Measurements from ENCODE around the gene RAC3.

RAC3 gene

DNA sequence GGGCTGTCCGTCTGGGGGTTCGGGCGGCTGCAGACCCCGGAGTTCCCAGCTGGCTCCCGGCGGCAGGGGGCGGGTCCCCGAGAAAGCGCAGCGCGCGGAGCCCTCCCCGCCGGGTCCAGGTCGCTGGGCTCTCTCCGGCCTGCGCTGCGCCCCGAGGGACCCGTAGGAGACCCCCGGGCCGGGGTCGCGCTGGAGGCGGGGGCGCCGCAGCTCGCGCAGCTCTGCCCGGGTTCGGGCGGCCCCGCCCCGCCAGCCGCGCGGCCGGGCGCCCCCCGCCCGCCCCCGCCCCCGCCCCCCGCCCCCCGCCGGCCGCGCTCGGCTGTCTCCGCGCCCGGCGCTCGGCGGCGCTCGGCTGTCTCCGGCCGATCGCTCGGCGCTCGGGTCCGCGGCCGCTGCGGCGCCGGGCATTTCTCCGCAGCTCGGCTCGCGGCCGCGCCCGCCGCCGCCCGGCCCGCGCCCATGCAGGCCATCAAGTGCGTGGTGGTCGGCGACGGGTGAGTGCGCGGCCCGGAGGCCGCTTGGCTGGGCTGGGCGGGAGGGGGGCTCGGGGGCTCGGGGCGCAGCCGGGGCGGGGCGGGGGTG, at the start of gene RAC3:
Gene RAC3 (plus strand): TSS at position 376 of the 582 bp plus-strand sequence. CDS start 84 bp downstream, at position 460.
- DNase-seq, result peak; percentile 59

DNA sequence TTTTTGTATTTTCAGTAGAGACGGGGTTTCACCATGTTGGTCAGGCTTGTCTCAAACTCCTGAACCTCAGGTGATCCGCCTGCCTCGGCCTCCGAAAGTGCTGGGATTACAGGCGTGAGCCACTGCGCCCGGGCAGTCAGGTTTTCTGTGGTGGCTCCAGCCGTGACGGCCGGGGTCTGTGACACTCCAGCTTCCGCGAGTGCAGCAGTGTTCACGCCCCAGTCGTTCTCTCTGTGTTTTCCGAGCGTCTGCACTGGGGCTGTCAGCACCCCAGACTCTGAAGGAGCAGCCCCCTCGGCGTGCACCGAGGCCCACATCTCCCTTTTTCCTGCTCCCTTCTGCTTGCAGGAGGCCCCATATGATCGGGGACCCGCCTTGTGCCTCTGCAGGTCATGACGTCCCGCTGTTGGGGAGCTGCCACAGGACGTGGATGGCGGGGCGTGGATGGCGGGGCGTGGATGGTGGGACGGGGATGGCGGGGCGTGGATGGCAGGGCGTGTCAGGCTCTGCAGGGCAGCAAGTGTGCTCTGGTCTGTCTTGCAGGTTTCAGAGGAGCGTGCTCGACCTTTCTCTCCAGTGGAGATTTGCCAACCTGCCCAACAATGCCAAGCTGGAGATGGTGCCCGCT, 48.4 kb upstream of the RAC3 start:
- DNase-seq, result no peak

DNA sequence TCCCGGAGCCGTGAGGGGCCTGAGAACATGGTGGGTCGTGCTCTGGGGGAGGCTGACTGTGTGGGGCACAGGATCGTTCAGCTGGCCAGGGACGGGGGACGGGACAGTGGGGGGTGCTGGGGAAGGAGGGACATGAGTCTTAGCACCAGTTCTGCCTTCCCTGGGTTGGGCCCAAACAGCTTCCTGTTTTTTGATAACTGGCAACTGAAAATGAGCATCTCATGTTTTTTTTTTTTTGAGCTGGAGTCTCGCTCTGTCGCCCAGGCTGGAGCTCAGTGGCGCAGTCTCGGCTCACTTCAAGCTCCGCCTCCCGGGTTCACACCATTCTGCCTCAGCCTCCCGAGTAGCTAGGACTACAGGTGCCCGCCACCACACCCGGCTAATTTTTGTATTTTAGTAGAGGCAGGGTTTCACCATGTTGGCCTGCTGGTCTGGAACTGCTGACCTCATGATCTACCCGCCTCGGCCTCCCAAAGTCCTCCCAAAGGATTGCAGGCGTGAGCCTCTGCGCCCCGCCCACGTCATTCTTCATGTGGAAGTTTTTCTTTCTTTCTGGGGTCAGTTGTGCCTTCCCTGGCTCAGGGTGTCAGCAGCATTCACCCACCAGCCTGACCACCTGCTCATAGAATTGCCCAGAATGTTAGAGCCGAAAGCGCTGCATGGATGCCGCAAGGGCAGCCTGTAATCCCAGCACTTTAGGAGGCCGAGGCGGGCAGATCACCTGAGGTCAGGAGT, 47.7 kb upstream of the RAC3 start:
- DNase-seq, result no peak

DNA sequence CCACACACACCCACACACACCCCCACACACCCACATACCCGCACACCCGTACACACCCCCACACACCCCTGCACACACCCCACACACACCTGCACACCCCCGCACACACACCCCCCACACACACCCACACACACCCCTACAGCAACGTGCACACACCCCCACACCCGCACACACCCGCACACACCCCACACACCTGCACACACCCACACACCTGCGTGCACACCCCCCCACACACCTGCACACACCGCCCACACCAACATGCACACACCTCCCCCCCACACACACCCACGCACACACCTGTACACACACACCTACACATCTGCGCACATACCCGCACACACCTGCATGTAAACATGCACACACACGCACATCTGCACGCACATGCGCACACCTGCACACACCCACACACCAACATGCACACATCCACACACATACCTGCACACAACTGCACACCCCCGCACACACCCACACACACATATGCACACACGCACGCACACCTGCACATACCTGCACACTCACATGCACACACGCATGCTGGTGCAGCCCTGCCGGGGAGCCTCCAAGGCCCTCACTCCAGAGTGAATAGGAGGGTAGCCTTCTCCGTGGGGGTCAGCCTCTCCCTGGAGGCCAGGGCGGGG, 46.6 kb upstream of the RAC3 start:
- no peak for DNase-seq

DNA sequence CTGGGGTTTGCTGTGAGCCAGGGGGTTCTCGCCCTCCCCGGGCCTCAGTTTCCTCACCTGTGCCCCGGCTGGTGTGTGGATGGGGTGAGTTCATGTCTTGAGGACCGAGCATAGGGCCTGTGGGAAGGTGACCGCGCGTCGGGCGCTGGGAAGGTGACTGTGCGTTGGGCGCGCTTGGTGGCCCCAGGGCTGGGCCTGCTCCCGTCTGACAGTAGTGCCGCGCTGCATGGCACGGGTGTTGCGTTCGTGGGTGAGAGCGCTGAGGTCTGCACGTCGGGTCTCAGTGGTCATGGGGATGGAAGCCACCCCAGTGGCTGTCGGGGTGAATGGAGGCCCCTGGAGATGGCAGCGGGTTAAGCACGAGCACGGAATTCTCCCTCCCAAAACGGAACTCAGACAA, 44.9 kb upstream of the RAC3 start:
- no peak for DNase-seq

DNA sequence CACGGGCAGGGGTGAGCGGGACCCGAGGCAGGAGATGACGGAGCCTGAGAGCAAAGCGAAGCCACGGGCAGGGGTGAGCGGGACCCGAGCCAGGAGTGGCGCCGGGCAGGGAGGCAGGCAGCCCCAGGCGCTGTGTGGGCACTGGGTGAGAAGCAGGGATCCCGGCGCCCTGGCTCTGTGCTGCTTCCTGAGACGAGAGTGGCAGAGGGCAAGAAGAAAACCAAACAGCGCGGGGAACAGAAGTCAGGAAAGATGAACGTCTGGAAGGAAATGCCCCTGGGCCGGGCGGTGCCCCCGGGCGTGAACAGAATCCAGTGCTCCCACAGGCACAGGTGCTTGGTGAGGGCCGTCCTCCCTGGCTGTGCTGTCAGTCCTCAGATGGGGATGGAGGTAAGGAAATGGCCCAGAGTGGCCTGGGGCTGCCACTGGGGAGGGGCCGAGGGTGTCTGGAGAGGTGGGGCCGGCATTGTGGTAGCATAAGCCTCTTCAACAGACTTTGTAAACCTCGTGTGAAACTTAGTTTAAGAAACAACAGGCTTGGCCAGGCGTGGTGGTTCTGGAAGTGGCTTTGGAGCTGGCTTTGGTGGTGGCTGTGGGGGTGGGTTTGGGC, 44.2 kb upstream of the RAC3 start:
- no peak for DNase-seq

DNA sequence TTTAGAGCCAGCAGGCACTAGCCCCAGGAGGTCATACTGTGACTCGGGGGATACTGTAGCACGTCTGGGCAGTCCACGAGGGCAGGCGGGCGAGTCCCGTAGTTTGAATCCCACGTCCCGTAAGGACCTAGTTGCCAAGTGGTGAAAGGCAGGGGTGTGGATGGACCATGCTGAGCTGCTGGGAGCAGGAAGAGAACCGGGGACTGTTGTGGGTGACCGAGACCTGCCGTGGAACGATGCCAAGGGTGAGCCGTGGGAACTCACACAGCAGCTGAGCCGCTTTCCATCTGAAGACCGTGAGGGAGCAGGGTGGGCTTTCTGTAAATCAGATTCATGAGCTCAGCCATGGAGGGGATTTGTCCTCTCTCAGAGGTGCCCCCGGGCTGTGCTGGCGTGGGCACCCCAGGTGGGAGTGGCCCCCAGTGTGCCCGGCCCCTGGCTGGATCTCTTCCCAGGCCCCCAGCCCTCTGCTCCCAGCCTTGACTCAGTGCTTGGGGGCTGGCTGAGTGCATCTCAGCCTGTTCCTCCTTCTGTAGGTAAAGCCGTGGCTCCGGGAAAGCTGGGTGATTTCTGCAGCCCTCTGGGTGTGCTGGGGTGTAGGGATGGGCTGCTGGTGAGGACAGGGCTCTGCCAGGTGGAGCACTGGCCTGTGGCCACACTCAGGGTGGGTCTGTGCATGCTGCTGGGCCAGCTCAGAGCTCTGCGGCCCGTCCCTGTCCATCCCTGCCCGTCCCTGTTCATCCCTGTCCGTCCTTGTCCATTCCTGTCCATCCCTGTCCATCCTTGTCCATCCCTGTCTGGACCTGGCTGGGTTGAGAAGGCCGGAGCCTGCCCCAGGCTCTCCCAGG, 40.4 kb upstream of the RAC3 start:
- no peak for DNase-seq

DNA sequence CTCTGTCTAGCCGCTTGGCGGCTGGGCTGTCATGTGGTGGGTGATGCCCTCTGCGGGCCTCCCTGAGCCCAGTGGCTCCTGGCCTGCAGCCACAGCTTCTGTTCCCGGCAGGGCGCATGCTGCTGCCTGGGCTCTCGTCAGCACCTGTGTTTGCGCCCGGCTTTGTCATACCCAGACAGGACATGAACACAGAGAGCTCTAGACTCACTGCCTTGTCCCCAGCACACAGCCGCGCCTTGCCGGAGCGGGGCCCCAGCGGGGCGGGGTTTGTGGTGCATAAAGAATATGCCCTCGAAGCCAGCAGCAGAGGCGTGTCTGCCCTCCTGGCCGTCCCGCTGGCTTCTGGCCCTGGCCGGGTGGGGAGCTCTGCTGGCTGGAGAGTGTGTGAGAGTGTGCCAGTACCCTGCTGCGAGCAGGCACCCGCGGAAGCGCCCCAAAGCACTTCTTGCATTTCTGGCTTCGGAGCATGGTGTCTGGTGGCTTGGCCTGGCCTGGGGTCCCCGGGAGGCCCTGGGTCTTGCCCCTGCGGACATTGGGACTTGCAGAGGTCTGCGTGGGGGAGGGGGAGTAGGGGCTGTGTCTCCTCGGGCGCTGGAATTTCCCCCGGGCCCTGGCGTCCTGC, 39.7 kb upstream of the RAC3 start:
- no peak for DNase-seq

DNA sequence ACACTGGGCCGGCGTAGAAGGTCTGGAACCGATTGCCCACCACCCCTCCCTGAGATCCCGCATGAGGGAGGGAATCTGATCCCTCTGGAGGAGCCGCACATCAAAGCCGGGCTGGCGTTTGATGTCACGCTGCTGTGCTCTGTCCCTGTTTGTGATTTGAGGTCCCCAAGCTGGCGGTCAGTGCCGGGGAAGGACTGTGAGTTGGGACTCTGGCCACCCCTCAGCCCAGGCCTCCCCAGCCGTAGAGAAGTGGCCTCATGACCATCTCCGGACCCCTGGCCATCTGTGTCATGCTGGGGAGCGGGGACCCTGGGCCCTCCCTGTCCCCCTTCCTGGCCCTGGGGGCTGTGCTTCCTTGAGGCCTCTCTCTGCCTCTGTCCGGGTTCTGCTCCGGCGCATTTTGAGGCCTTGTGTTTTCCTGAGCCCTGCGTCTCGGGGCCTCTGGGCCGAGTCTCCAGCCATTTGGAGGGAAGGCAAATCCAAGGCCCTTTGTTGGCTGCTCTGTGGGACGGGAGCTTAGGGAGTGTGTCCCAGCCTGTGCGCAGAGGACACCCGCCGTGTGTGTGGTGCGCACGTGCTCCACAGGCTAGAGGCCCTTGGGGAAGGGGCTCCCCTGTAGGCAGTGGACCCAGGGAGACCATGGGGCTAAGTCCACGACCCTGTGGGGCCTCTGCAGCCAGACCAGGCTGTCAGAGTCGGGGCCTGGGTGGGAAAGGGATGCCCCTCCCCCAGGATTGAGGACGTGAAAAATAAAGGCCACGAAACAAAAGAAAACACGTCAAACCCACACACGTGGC, 39.0 kb upstream of the RAC3 start:
- DNase-seq, result no peak

DNA sequence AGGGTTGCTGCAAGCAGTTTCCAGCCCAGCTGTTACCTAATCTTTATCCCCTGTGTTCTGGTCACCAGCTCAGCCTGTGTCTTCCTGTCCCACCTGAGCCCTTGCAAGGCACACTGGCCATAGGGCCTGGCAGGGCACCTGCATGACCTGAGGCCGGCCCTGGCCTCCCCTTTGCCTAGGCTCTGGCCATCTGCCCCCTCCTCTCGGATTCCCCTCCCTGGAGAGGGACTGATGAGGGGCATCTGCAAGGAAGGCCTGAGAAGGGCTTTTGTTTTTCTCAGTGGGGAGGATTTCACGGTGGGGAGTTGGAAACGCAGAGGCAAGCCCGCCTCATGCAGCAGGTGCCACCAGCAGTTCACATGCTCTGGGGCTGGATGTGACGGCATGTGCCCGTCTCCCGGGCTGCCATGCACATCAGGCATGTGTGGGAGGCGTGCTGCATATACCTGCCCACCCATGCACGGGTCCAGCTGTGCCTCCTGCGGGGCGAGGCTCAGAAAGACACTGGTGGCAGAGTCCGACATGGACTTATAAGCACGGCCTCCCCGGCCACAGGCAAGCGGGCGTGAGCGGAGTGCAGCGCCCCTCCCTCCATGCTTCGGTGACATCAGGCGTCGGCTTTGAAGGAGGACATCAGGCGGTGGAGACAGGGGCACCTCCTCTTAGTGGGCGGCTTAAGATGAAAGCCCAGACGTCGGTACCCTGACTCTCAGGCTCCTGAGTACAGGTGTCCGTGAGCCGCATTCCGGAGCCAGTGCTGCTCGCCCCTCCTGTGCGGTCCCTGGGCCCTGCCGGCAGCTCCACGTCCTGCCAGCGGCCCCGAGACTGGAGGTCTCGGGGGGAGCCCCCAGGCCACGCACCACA, 37.5 kb upstream of the RAC3 start:
- no peak for DNase-seq

DNA sequence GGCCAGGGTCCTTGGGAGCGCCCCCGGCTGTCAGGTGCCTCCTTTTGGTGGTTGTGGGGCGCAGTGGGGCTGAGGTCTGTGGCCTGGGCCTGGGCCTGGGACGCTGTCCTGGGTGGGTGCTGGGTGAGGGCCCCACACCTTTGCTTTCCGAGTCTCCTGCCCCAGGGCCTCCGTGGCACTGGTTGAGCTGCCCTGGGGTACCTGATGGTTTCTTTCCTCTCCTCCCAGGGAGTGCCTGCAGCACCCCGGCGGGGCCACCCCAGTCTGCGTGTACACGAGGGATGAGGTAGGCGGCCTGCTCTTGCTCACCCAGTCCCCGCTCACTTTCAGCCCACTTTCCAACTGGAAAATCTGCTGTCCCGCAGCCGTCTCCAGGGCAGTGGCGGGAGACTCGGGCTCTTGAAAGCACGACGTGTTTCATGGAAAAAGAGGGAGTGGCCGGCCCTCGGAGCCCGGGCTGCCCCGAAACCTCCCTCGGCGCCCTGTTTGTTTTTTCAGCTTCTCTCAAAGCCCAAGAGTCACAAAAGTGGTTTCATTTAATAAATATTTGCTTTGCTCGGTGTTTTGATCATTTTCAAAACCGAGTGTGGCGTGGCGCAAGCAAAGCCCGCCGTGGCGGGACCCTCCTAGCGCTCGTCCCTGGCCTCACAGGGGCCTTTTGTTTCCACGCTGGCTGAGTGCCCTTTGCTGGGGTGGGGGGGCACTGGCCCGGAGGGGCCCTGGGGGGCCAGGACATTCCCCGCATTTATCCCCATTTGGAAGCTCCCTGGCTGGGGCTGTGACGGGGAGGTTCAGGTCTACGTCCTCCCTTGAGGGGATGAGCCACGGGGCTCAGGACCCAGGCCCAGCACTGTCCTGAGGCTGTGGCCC, 36.6 kb upstream of the RAC3 start:
- no peak for DNase-seq

DNA sequence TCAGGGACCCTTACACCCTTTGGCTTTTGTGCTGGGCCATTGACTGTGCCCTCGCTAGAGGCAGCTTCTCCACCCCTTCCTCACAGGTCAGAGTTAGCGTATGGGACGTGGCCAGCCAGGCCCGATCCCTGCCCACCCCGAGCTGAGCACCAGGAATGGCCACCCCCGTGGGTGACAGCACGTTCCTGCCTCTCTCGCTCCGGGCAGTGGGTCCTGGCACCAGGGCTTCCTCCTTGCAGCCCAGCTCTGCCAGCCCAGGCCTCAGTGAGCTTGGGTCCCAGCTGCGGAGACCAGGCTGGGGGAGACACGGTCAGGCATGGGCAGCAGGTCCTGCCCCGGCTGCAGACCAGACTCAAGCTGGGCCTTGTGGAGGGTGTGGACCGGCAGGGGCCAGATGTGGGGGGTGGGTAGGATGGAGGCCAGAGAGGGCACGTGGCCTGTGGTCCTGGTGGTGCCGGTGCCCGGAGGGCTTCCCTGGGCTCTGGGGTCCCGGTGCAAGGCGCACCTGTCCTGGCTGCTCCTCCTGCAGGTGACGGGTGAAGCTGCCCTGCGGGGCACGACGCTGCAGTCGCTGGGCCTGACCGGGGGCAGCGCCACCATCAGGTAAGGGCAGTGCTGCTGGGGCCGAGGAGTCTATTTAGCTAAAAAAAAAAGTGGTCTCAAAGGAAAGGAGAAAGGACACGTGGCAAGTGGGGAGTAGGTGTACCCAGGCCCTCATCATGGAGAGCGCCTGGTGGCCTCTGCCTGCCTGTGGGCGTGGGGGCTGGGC, 35.8 kb upstream of the RAC3 start:
- DNase-seq, result no peak

DNA sequence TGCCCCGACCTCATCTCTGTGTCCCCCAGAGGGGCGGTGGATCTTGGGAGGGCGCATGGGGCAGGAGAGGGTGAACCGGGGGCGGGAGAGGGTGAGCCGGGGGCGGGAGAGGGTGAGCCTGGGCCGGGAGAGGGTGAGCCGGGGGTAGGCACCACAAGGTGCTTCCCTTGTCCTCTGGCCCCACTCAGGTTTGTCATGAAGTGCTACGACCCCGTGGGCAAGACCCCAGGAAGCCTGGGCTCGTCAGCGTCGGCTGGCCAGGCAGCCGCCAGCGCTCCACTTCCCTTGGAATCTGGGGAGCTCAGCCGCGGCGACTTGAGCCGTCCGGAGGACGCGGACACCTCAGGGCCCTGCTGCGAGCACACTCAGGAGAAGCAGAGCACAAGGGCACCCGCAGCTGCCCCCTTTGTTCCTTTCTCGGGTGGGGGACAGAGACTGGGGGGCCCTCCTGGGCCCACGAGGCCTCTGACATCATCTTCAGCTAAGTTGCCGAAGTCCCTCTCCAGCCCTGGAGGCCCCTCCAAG, 35.2 kb upstream of the RAC3 start:
- no peak for DNase-seq

DNA sequence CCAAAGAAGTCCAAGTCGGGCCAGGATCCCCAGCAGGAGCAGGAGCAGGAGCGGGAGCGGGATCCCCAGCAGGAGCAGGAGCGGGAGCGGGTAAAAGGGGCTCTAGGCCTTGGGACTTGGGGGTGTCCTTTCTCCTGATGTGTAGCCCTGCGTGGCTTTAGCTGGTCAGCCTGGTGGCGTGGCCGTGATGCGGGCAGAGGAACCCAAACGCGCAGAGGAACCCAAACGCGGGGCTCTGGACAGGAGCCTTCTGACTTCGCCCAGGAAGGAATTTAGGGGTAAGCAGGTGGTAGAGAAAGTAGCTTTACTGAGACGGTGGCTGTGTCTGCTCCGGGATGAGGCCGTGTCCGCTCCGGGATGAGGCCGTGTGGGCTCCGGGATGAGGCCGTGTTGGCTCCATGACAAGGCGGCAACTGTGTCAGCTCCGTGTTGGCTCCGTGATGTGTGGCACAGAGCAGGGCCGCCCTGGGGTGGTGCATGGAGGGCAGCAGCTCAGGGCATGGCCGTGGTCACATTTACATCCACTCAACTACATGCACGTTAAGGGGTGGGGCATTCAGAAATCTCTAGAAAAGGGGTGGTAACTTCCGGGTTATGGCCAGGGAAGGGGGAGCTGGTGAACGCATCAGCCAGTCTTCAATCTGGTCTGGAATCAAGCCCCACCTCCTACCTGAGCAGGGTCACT, 34.6 kb upstream of the RAC3 start:
- DNase-seq, result no peak

DNA sequence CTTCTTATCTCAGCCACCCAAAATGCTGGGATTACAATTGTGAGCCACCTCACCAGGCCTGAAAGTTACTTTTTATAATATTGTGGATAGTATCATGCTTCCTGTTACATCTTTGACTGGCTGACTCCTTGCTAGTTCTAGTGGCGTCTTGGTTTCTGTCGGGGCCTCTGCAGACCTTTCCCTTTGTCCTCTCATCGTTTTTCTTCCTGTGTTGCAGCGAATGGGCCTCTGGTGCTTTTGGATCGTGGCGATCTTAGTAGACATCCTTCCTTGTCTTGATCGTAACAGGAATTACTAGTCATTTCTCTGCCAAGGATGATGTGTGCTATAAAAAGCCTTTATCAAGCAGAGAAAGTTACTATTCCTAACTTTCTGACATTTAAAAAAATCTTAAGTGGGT, 33.3 kb upstream of the RAC3 start:
- no peak for DNase-seq

DNA sequence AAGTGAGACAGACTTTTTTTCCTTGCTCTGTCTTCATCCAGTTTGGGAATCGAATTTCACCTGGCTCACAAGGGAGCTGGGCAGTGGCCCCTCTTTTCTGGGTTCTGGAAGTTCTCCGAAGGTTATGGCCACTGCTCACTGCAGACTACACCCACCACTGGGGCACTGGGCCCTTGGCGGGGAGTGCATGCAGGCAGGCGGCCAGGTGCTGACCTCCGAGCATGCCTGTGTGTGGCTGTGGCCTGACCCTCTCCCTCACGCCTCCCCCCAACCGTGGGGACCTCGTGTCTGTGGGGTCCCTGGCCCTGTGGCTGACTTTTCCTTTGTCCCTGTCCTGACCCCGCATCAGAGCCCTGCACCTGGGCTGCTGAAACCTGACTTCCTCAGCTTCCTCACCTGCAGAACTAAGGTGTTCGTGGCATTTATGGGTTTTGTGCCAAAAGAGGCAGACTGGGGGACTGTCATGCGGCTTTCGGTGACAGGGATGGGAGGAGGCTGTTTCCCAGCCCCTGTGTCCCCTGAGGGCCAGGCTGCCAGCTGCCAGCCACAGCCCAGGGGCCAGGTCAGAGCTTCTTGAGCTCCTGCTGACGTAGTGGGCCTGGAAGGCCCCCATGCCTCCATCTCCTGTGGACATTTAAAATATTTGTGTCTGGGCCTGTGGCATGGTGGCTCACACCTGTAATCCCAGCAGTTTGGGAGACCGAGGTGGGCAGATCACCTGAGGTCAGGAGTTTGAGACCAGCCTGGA, 32.6 kb upstream of the RAC3 start:
- no peak for DNase-seq

DNA sequence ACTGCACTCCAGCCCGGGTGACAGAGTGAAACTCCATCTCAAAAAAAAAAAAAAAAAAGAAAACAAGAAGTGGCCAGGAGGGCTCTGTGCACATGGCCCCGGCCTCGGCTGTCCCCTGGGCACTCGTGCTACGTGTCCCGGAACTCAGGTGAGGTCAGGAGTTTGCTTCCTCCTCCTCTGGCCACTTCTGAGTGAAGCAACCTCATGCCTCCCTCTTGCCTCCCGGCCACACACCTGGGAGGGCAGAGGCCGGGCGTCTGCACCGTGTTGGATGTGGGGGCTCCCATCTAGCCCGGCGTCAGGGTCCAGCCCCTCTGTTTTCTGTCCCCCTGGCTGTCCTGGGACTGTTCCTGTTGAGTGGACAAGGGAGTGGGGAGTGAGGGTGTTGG, 31.9 kb upstream of the RAC3 start:
- no peak for DNase-seq

Measured in OCI-M1 (cell line).